Fibroblast of skin of right quadriceps (primary cell): ENCODE results near the gene NRP1.
"Not testable (repeated sequence)": the region's sequence is repeated elsewhere in the genome, so short reads cannot be mapped to it uniquely, and the experiment has no call there.

Experiments used
- DNase-seq: peaks from one replicate; pipeline ENCODE4 v3.0.0-alpha.2; 2013

Gene NRP1

GRCh38 chr10:33334153-33334804 lies at the start of gene NRP1:
NRP1 (minus strand) TSS chr10:33334667; CDS start chr10:33334382, 285 bp downstream.
- DNase-seq: no peak

DNA sequence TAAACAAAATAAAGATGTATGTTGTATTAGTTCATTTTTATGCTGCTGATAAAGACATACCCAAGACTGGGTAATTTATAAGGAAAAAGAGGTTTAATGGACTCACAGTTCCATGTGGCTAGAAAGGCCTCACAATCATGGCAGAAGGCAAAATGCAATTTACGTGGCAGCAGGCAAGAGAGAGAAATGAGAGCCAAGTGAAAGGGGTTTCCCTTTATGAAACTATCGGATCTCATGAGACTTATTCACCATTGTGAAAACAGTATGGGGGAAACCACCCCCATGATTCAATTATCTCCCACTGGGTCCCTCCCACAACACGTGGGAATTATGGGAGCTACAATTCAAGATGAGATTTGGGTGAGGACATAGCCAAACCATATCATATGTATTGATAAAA lies 49.7 kb upstream of the NRP1 start:
- not testable (repeated sequence) for DNase-seq

GRCh38 chr10:33382921-33383713 lies 48.6 kb upstream of the NRP1 start:
- peak; percentile 60 for DNase-seq

GRCh38 chr10:33382216-33382600 lies 47.7 kb upstream of the NRP1 start:
- no peak for DNase-seq

DNA sequence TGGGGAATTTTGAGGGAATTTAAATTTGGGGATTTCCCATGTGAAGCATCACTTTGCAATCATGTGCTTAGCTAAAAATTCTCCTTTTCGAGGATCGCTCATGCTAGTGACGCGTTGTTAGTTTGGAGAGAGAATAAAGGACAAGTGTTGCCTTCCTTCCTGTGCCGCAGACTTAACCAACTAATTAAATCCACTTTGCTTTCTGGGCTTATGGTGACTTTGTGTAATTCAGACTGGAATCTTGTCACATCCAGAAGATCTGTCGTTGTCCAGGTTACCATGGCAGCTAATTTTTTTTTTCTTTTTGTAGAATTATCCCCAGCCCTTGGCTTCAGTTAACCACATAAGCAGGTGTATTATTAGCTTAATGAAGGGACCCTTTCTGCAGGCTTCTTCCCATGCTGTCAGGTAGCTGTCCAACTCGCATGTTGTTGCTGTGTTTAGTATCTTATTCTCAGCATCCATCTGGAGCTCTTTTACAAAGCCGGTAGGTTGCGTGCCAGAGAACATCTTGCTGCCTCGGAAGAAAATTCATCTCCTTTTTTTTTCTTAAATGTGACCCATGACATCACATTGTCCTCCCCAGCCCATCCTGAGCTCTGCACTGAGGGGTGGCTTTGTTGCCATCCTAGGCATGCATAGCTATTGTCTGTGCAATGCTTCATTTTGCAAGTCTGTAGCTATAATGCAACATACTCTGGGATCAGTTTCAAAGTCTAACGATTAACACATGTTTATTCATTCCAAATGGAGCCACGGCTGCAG lies 47.2 kb upstream of the NRP1 start:
- peak; percentile 98 for DNase-seq

DNA sequence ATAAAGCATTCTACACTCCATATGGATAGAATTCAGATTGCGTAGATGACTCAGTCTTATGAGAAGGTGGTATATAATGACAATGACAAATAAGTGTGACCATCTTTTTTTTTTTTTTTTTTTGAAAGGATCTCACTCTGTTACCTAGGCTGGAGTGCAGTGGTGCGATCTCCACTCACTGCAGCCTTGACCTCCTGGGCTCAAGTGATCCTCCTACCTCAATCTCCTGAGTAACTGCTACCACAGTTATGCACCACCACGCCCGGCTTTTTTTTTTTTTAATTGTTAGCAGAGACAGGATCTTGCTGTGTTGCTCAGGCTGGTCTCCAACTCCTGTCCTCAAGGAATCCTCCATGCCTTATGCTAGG lies 43.2 kb upstream of the NRP1 start:
- DNase-seq: peak; percentile 76

DNA sequence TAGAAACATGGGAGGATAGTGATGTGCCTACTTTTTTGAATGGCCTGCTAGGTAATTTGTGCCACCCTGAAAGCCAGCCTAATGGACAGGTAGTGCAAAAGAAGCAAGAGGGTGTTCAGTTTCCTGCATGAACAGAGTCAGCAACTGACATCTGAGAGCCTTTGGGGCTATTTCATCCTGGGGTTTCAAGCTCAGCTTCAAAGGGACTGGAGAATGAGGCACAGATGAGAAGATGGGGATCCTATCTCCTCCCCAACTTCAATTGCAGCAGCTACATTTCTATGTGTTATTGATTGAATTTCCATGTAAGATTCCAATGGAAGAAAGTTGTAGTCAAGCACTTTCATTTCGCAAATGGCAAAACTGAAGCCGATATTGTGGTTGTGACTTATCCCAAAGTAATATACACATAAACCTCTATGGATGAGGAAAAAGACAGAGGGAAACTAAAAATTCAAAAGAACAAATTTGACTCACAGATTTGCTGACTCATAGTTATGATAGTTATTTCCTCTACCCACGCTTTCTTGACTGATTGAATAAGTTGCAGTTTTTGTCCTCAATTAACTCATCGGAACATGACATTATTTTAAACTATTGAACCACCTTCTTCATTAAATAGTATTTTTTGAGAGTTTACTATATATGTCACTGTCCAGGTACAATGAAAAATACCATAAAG lies 42.6 kb upstream of the NRP1 start:
- peak; percentile 86 for DNase-seq

DNA sequence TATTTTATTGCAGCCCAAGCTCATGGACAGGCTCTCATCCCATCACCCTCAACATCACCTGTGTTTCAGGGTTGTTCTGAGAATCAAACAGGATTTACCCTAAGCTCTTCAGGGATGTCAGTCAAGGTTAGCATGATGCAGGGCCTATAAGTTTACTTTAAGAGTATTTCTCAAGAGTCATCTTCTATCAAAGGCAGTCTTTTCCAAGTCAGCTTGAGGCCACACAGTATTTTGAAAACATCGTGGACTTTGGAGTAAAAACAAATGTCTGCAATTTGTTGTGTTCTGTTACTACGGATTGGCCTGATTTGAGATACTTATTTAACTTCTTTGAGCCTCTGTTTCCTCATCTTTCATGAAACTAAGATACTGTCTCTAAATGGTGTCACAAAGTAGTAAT lies 42.0 kb upstream of the NRP1 start:
- no peak for DNase-seq

- DNase-seq: no peak
These were observed 38.8 kb upstream of the NRP1 start for GRCh38 chr10:33373263-33373662.

DNA sequence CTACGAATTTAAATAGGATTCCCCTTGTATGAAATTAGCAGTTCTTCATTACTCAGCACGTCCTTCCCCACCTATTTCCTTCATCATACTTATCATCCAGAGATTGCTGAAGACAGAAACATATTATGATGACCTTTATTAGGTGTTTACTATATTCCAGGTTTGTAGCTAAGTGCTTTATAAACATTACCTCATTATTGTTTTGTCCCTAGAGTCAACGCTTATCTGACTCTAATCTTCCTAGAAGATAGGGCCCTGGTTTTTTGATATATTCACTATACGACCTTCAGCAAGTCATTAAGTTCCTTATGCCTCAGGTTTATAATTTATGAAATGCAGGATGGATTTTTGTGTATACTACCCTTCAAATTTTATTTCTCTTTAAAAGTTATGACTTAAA lies 36.8 kb upstream of the NRP1 start:
- no peak for DNase-seq

- DNase-seq: no peak
These were observed 36.0 kb upstream of the NRP1 start for GRCh38 chr10:33370434-33370930.

- no peak for DNase-seq
These were observed 33.6 kb upstream of the NRP1 start for GRCh38 chr10:33368086-33368485.

- DNase-seq: peak; percentile 98
These were observed 31.5 kb upstream of the NRP1 start for GRCh38 chr10:33365871-33366411.

- DNase-seq: no peak
These were observed 30.8 kb upstream of the NRP1 start for GRCh38 chr10:33365301-33365700.

- peak; percentile 56 for DNase-seq
These were observed 28.6 kb upstream of the NRP1 start for GRCh38 chr10:33363106-33363505.

DNA sequence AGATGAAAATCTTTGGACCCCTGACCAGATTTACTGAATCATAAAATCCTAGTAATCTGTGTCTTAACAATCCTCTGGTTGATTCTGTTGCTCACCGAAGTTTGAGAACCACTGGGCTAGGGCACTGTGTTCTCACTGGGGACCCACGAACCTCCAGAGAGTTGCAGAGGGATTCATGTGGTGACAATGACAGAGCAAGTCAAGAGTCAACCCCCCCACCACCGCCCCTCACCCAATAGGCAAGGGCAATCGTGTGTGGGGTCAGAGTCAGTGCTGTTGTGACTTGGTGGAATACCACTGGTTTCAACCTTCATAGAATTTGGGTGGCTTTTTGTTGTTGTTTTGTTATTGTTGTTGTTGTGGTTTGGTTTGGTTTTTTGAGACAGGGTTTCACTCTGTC lies 23.5 kb upstream of the NRP1 start:
- DNase-seq: no peak

DNA sequence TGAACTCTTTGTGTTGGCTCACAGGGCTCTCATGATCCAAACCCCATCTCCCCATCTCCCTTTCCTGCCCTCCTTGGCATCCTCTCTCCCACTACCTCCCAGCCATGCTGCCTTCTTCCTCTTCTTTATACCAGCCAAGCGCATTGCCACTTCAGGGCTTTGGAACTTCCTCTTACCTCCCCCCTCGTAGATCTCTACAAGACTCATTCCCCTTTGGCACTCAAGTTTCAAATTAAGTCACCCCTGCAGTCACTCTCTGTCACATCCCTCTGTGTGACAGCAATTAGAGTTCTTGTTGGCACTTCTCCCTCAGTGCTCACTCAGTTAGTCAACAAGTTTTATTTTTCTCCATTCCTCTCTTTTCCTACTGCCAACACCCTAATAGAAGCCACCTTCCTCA lies 20.8 kb upstream of the NRP1 start:
- DNase-seq: no peak

- no peak for DNase-seq
These were observed 19.4 kb upstream of the NRP1 start for GRCh38 chr10:33353853-33354252.

- no peak for DNase-seq
These were observed 18.9 kb upstream of the NRP1 start for GRCh38 chr10:33353334-33353733.

GRCh38 chr10:33352615-33353014 lies 18.1 kb upstream of the NRP1 start:
- no peak for DNase-seq

DNA sequence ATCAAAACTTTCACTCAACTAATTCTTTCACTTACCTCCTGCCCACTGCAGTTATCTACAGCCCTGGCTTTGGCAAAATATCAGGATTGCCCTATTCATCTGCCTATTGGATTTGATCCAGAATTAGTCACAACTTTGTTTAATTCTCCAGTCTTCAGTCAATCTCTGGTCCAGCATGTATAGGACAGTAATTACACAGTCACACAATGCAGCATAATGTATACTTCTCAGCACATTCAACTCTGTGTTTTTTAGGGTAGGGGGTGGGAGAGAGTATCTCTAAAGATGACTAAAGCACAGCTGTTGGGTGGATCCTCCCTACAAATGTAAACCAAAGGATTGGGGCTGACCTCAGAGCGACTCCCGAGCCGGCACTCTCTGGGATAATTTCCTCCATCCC lies 17.7 kb upstream of the NRP1 start:
- DNase-seq: peak; percentile 78

DNA sequence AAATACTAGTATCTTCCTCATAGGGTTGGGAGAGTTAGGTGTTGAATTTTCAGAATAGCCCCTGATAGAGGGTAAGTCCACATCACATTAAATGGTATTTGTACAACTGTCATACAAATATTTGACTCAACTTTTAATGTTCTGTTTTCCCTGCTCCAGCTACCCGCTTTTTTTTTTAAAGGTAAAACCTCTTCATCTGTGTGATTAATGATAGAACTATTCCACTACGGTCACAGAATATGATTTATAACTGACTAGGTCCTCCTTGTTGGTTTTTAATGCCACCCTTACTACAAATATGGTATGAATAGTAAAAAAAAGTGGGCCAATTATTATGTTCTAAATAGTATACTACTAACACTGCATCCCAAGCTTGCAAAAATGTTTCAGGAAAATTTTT lies 15.6 kb upstream of the NRP1 start:
- DNase-seq: no peak

GRCh38 chr10:33349268-33349667 lies 14.8 kb upstream of the NRP1 start:
- DNase-seq: no peak
